GM18498 (cell line): ENCODE measurements around the gene ACAT1.
"Not testable (repeated sequence)": the region's sequence is repeated elsewhere in the genome, so short reads cannot be mapped to it uniquely, and the experiment has no call there.

Experiments used
- ATAC-seq: cut with Tn5 transposase; IDR thresholded peaks from one replicate; pipeline ENCODE4 v1.9.1; 2021; ENCODE audit warnings: mild to moderate bottlenecking, moderate library complexity; ENCODE audit not compliant: unreplicated experiment

ACAT1 gene

GRCh38 chr11:108121274-108122155, at the start of gene ACAT1:
ACAT1 (plus strand) TSS chr11:108121567; CDS start chr11:108121607, 40 bp downstream.
- ATAC-seq: peak; percentile 97

GRCh38 chr11:108084811-108085210, 36.6 kb upstream of the ACAT1 start:
- no peak for ATAC-seq

- ATAC-seq: no peak
Measured at GRCh38 chr11:108085672-108086071, 35.7 kb upstream of the ACAT1 start.

GRCh38 chr11:108092134-108092533, 29.2 kb upstream of the ACAT1 start:
- ATAC-seq: no peak

GRCh38 chr11:108093128-108093904, 28.1 kb upstream of the ACAT1 start:
- ATAC-seq: no peak

GRCh38 chr11:108097179-108097578, 24.2 kb upstream of the ACAT1 start:
- no peak for ATAC-seq

GRCh38 chr11:108101090-108101775, 20.1 kb upstream of the ACAT1 start:
- ATAC-seq: no peak

GRCh38 chr11:108111126-108111525, 10.2 kb upstream of the ACAT1 start:
- no peak for ATAC-seq

- ATAC-seq: no peak
Measured at GRCh38 chr11:108112057-108112456, 9.3 kb upstream of the ACAT1 start.

- ATAC-seq: no peak
Measured at GRCh38 chr11:108115500-108116140, 5.7 kb upstream of the ACAT1 start.

- ATAC-seq: no peak
Measured at GRCh38 chr11:108117746-108118371, 3.5 kb upstream of the ACAT1 start.

GRCh38 chr11:108120936-108121273, 462 bp upstream of the ACAT1 start:
- ATAC-seq: not testable (repeated sequence)

- ATAC-seq: no peak
Measured at GRCh38 chr11:108122166-108122628, 830 bp downstream of the ACAT1 start.

GRCh38 chr11:108125096-108125495, 3.7 kb downstream of the ACAT1 start:
- ATAC-seq: no peak

GRCh38 chr11:108128772-108129171, 7.4 kb downstream of the ACAT1 start:
- no peak for ATAC-seq

- no peak for ATAC-seq
Measured at GRCh38 chr11:108131993-108132392, 10.6 kb downstream of the ACAT1 start.

GRCh38 chr11:108132993-108133538, 11.7 kb downstream of the ACAT1 start:
- ATAC-seq: not testable (repeated sequence)

GRCh38 chr11:108135845-108136544, 14.6 kb downstream of the ACAT1 start:
- peak; percentile 66 for ATAC-seq

- ATAC-seq: no peak
Measured at GRCh38 chr11:108137212-108137611, 15.8 kb downstream of the ACAT1 start.
